PC-3 (cell line): ENCODE results near the gene SHROOM3. TPM values are rescaled to one million over a fixed set of nuclear protein-coding genes. Genes with fewer than 3 reads are reported as not detected.

Experiments used
- ATAC-seq: fragments of 200-7000 bp; cut with Tn5 transposase; 2 replicates; pipeline ENCODE4 v1.9.1; 2020; ENCODE audit warnings: mild to moderate bottlenecking, moderate library complexity
- BruUV-seq: library from RNA; stranded (reverse); fragments of 400-500 nt; replicated peaks from 2 replicates; lab custom pipeline; 2021; lab: Mats Ljungman, UMichigan
- CTCF ChIA-PET: fragments of 300-600 bp; sonication (Branson Sonifier 250); formaldehyde crosslinking; loops from one replicate; lab custom pipeline; 2022; ENCODE audit warnings: antibody characterized with exemption; lab: Charles Lee
- POLR2A ChIA-PET: fragments of 300-600 bp; sonication (Branson Sonifier 250); formaldehyde crosslinking; loops from one replicate; lab custom pipeline; 2022; ENCODE audit warnings: antibody characterized with exemption; ENCODE audit not compliant: unreplicated experiment; lab: Charles Lee
- DNase-seq: peaks from one replicate; pipeline ENCODE4 v3.0.0-alpha.2; 2015
- H2AFZ ChIP-seq: fragments of 300-600 bp; sonication (generic); 2 replicates; pipeline ENCODE4 v1.6.0; 2016; ENCODE audit warnings: antibody characterized with exemption, low read length
- H3F3A ChIP-seq: fragments of 300-600 bp; sonication (generic); one replicate; pipeline ENCODE4 v1.6.0; 2017; ENCODE audit warnings: antibody characterized with exemption, low read length, control low read depth, mild to moderate bottlenecking; ENCODE audit not compliant: unreplicated experiment
- H3K27ac ChIP-seq: fragments of 300-600 bp; sonication (generic); 2 replicates; pipeline ENCODE4 v1.5.1; 2016; ENCODE audit warnings: mild to moderate bottlenecking, low read length
- H3K27me3 ChIP-seq: fragments of 300-600 bp; sonication (generic); 2 replicates; pipeline ENCODE4 v1.6.1; 2016; ENCODE audit warnings: low read length, mixed read lengths
- H3K36me3 ChIP-seq: fragments of 300-600 bp; sonication (generic); 2 replicates; pipeline ENCODE4 v1.6.1; 2016; ENCODE audit warnings: low read depth, mixed run types, low read length, mixed read lengths
- H3K4me1 ChIP-seq: fragments of 300-600 bp; sonication (generic); 2 replicates; pipeline ENCODE4 v1.5.1; 2016; ENCODE audit warnings: low read length; ENCODE audit not compliant: insufficient read depth
- H3K4me2 ChIP-seq: fragments of 300-600 bp; sonication (generic); 2 replicates; pipeline ENCODE4 v1.6.0; 2016; ENCODE audit warnings: low read length
- H3K4me3 ChIP-seq: fragments of 300-600 bp; sonication (generic); 2 replicates; pipeline ENCODE4 v1.5.1; 2016; ENCODE audit warnings: mild to moderate bottlenecking, low read length, mixed read lengths
- H3K79me2 ChIP-seq: fragments of 300-600 bp; sonication (generic); 2 replicates; pipeline ENCODE4 v1.6.1; 2017; ENCODE audit warnings: low read length, mixed read lengths
- H3K9ac ChIP-seq: fragments of 300-600 bp; sonication (generic); 2 replicates; pipeline ENCODE4 v1.6.0; 2016; ENCODE audit warnings: mild to moderate bottlenecking, low read length
- H3K9me2 ChIP-seq: fragments of 300-600 bp; sonication (generic); replicated peaks from 2 replicates; pipeline ENCODE4 v1.6.1; 2016; ENCODE audit warnings: mixed run types, low read length, mixed read lengths
- H3K9me3 ChIP-seq: fragments of 300-600 bp; sonication (generic); 2 replicates; pipeline ENCODE4 v1.6.1; 2016; ENCODE audit warnings: low read length, mixed read lengths
- H4K20me1 ChIP-seq: fragments of 300-600 bp; sonication (generic); 2 replicates; pipeline ENCODE4 v1.6.1; 2016; ENCODE audit warnings: low read length, mixed read lengths
- CTCF ChIP-seq: fragments of 300-600 bp; sonication (generic); conservative IDR thresholded peaks from 2 replicates; pipeline ENCODE4 v1.5.1; 2017; ENCODE audit warnings: antibody characterized with exemption, low read depth, mild to moderate bottlenecking, low read length
- EZH2 ChIP-seq: fragments of 300-600 bp; sonication (generic); IDR thresholded peaks from one replicate; pipeline ENCODE4 v1.6.1; 2017; ENCODE audit warnings: antibody characterized with exemption, mild to moderate bottlenecking, low read length; ENCODE audit not compliant: unreplicated experiment
- EZH2phosphoT487 ChIP-seq: fragments of 300-600 bp; sonication (generic); IDR thresholded peaks from 2 replicates; pipeline ENCODE4 v1.6.1; 2018; ENCODE audit warnings: mild to moderate bottlenecking, antibody characterized with exemption, low read length, borderline replicate concordance
- intact Hi-C: fragments of 100-400 bp; cut with micrococcal nuclease; formaldehyde crosslinking; loops from 2 replicates; pipeline ENCODE4 v1.9.0; 2023
- total RNA-seq: library from RNA; depleted of rRNA; stranded (reverse); fragments of >200 nt; gene quantifications from 2 replicates; pipeline ENCODE4 v1.2.3, GENCODE V29; 2014

SHROOM3 gene
- total RNA-seq, 1 experiment from 2014 or later: 27.8 TPM

GRCh38 chr4:76486588-76487276, 51.7 kb downstream of the SHROOM3 start:
- no peak overlapping the region for H3K27ac ChIP-seq
- ATAC-seq (no peak), DNase-seq (no peak)
- H3K9me2 ChIP-seq: no peaks in the 10 kb centered on the region
- H2AFZ ChIP-seq: no peak overlapping the region
- H3K4me1 ChIP-seq: peaks cover 3% of the 10 kb centered on the region; the same call in 1 of the 2 replicates
- TF ChIP-seq CTCF (no peak), EZH2 (no peak), EZH2phosphoT487 (no peak)
- no peaks in the 10 kb centered on the region for H3K9me3 ChIP-seq
- H3K79me2 ChIP-seq: no peaks in the 10 kb centered on the region
- ChIA-PET CTCF (no interaction called here), POLR2A (no interaction called here)
- no peak overlapping the region for H3K4me2 ChIP-seq
- no peaks in the 10 kb centered on the region for H3K36me3 ChIP-seq
- H3K27me3 ChIP-seq: no peaks in the 10 kb centered on the region
- peaks cover 4% of the 10 kb centered on the region for H3F3A ChIP-seq
- intact Hi-C loops: no loop called here
- H4K20me1 ChIP-seq: no peaks in the 10 kb centered on the region
- H3K9ac ChIP-seq: no peak overlapping the region
- BruUV-seq: no TSS peak
- H3K4me3 ChIP-seq: no peak overlapping the region

DNA sequence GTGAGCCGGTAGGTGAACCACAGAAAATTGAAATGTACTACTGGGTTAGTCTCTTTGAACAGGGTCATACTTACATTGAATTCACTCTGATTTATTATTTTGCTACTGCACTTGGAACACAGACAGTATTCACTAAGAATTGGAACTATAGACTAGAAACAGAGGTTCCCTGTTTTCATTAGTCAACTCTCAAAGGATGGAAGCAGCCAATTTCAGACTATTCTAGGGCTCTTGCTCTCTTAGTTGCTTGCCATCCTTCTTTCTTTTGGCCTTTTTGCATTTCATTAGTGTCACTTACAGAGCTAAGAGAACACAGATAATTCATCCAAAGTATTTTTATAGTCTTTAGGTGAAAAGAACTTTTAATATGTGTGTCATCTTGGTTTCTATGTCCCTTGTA, 52.6 kb downstream of the SHROOM3 start:
- Histone ChIP-seq H3F3A (peaks cover 4% of the 10 kb centered on the region), H4K20me1 (no peaks in the 10 kb centered on the region), H3K9ac (no peak overlapping the region), H3K4me1 (peaks cover 3% of the 10 kb centered on the region; the same call in 1 of the 2 replicates), H3K9me3 (no peaks in the 10 kb centered on the region), H3K9me2 (no peaks in the 10 kb centered on the region), H2AFZ (no peak overlapping the region), H3K79me2 (no peaks in the 10 kb centered on the region), H3K36me3 (no peaks in the 10 kb centered on the region), H3K27me3 (no peaks in the 10 kb centered on the region), H3K27ac (no peak overlapping the region), H3K4me3 (no peak overlapping the region), H3K4me2 (no peak overlapping the region)
- no TSS peak for BruUV-seq
- intact Hi-C loops: no loop called here
- no peak for ATAC-seq
- ChIA-PET CTCF (no interaction called here), POLR2A (no interaction called here)
- TF ChIP-seq CTCF (no peak), EZH2phosphoT487 (no peak), EZH2 (no peak)
- DNase-seq: no peak

DNA sequence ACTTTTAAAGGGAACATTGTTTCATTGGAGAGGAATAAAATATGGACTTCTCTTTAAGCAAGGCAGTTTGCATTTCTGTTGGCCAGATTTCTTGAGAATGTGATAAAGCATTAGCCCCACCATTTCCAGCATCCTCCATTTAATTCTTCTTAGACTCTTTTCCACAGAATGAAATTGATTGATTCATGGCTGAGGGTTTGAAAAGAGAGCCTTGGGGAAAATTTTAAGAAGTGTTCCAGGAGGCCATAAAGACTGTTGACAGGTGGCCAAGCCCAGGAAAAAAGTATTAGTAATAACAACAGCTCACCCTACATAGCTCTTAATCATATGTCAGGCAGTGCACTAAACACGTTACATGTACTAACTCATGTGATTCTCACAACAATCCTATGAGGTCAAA, 53.4 kb downstream of the SHROOM3 start:
- Histone ChIP-seq H3K9me2 (no peaks in the 10 kb centered on the region), H3K27me3 (no peaks in the 10 kb centered on the region), H3K9me3 (no peaks in the 10 kb centered on the region), H3K4me3 (no peak overlapping the region), H3K9ac (no peak overlapping the region), H4K20me1 (no peaks in the 10 kb centered on the region), H3F3A (peaks cover 4% of the 10 kb centered on the region), H3K79me2 (no peaks in the 10 kb centered on the region), H2AFZ (no peak overlapping the region), H3K27ac (no peak overlapping the region), H3K4me1 (peaks cover 3% of the 10 kb centered on the region; the same call in 1 of the 2 replicates), H3K36me3 (no peaks in the 10 kb centered on the region), H3K4me2 (no peak overlapping the region)
- no peak for ATAC-seq
- ChIA-PET POLR2A (no interaction called here), CTCF (no interaction called here)
- intact Hi-C loops: no loop called here
- no peak for TF ChIP-seq EZH2
- no peak for TF ChIP-seq CTCF
- TF ChIP-seq EZH2phosphoT487: no peak
- no TSS peak for BruUV-seq
- DNase-seq: no peak
